ENCODE data around the gene EME2. TPM values are rescaled to one million over a fixed set of nuclear protein-coding genes. Genes with fewer than 3 reads are reported as not detected.

The EME2 gene
- total RNA-seq, 4 donors from 2014 or later: 2.3 to 13.8 (median 5.2) TPM

- no peak for TF ChIP-seq CTCF (IDR thresholded peaks at IDR 0.05; ENCODE audit: low read depth)
Observed at GRCh38 chr16:1816396-1817275, 44.0 kb downstream of the EME2 start.

DNA sequence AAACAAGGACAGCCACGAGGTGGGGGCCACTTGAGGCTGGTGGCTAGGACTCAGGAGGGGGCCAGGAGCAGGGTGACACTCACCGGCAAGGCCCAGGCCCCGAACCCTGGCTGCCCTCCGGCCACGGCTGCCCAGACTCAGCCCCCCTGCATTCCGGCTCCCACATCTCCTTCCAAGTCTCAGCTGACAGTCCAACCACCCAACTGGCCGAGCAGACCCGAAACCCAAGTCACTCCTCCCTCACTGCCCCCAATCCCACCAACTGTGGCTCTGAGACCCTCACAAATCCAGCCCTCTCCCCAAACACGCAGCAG, 44.6 kb downstream of the EME2 start:
- no peak for TF ChIP-seq CTCF (IDR thresholded peaks at IDR 0.05; ENCODE audit: low read depth)

DNA sequence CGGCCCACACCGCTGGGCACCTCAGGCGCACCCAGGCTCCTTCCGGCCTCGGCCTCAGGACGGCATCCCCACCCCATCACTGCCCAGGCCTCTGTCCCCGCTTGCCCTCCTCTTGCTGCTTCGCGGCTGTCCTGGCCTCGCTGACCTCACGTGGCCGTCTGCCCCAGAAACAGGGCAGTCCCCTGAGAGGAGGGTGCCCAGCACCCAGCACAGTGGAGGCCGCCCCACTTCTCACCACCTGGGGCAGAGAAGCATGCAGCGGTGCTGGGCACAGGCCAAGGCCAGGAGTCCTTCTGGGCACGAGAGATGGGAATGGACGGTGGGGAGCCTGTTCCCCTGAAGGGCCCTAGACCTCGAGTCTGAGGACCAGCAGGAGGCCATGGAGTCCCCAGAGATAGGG, 45.1 kb downstream of the EME2 start:
- no peak for TF ChIP-seq CTCF (IDR thresholded peaks at IDR 0.05; ENCODE audit: low read depth)

DNA sequence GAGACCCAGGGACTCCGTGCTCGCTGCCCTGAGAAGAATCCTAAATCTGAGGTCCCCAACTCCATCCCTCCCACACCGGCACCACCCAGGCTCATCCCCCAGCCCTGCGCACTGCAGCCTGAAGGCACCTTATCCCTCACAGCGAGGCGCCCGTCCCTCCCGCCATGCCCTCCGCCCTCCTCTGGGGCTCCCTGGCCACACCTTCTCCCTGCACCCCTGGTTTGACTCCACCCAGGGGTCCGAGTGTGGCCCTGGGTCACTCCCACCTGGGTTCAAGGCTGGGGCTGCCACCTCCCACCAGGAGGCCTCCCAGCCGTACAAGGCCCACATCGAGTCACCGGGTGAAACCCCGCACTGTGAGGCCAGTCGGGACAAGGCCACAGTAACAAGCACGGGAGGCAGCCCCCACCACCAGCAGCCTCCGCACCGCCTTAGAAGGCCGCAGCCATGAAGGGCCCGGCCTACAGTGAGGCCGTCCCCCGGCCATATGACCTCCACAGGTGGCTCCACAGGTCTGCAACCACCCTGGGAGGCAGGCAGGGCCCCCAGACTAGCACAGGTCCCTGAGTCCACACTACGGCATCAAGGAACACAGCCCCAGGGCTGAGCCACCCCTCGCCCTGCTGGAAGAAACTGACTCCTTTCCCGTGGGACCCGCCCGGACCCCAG, 45.7 kb downstream of the EME2 start:
- no peak for TF ChIP-seq CTCF (IDR thresholded peaks at IDR 0.05; ENCODE audit: low read depth)

DNA sequence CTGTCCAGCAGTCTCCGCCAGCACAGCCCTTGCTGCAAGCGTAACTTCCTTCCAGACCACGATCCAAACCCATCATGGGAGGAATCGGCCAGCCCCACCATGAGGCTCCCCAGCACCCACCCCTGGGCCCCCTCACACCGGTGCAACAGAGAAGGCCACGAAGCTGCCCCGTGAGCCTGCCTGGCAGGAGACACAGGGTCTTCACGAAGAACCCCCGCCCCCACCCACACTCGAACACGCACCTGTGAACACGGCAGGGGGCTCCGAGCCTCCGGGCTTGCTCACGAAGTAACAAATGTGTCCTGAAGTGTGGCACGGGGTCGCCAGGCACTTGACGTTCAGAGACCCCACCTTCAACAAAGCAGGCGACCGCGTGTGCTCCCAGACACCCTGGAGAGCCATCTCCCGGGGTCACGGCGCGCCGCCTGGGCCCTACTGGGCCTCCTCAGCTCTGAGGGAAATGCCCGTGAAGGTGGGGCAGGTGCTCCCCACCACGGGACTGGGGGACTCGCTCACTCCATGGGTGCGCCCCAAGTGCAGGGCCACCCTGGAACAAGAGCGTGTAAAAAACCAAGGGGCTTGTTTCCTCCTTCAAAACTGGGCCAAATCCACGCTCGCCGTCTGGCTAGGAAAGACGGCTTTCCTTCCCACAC, 46.4 kb downstream of the EME2 start:
- TF ChIP-seq CTCF (IDR thresholded peaks at IDR 0.05; ENCODE audit: low read depth): no peak

DNA sequence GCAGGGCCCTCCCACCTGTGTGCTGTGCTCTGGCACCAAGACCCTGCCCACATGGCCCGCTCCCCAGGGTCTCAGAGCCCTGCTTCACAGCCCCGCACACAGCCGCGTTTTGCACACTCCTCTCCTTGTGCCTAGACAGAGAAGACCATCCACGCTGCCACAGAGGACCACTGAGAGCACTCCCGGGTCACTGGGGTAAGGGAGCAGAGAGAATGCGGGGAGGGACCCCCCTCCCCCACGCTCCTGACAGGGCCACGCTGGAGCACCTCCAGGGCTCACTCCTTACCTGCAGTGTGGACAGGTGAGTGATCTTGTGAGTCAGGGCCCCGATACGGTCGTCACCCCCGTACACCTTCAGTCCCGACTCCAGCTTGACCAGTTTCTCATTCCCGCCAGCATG, 47.0 kb downstream of the EME2 start:
- TF ChIP-seq CTCF (IDR thresholded peaks at IDR 0.05; ENCODE audit: low read depth): no peak
